H9 (cell line): ENCODE measurements around the gene ZSWIM5. TPM values are rescaled to one million over a fixed set of nuclear protein-coding genes. Genes with fewer than 3 reads are reported as not detected.

Experiments
- DNase-seq: peaks from one replicate; pipeline ENCODE4 v3.0.0-alpha.2; 2017
- H2AFZ ChIP-seq: one replicate; pipeline ENCODE4 v1.6.1; 2013; ENCODE audit warnings: mild to moderate bottlenecking, low read length, control low read depth, moderate library complexity
- H2AK5ac ChIP-seq: 2 replicates; pipeline ENCODE4 v1.6.1; 2013; ENCODE audit warnings: low read length, control low read depth, mixed read lengths; ENCODE audit not compliant: insufficient read length
- H2BK120ac ChIP-seq: one replicate; pipeline ENCODE4 v1.6.1; 2013; ENCODE audit warnings: low read depth, mild to moderate bottlenecking, low read length, control low read depth, inconsistent platforms; ENCODE audit not compliant: poor library complexity, severe bottlenecking
- H2BK12ac ChIP-seq: 2 replicates; pipeline ENCODE4 v1.6.1; 2013; ENCODE audit warnings: low read length, control low read depth, mixed read lengths, low read depth; ENCODE audit not compliant: insufficient read length
- H2BK15ac ChIP-seq: 2 replicates; pipeline ENCODE4 v1.6.1; 2013; ENCODE audit warnings: low read depth, low read length, control low read depth
- H2BK20ac ChIP-seq: one replicate; pipeline ENCODE4 v1.6.1; 2013; ENCODE audit warnings: low read depth, mild to moderate bottlenecking, low read length, control low read depth, inconsistent platforms; ENCODE audit not compliant: poor library complexity, severe bottlenecking
- H2BK5ac ChIP-seq: 2 replicates; pipeline ENCODE4 v1.6.1; 2013; ENCODE audit warnings: low read length, control low read depth, mixed read lengths; ENCODE audit not compliant: insufficient read length
- H3K14ac ChIP-seq: 2 replicates; pipeline ENCODE4 v1.6.1; 2013; ENCODE audit warnings: low read length, control low read depth; ENCODE audit not compliant: insufficient read depth
- H3K18ac ChIP-seq: 2 replicates; pipeline ENCODE4 v1.6.1; 2013; ENCODE audit warnings: low read depth, mild to moderate bottlenecking, mixed read lengths, low read length, control low read depth; ENCODE audit not compliant: insufficient read length
- H3K23ac ChIP-seq: 2 replicates; pipeline ENCODE4 v1.6.1; 2013; ENCODE audit warnings: low read length, control low read depth, mixed read lengths, low read depth; ENCODE audit not compliant: insufficient read length
- H3K23me2 ChIP-seq: 2 replicates; pipeline ENCODE4 v1.6.1; 2013; ENCODE audit warnings: low read depth, mild to moderate bottlenecking, mixed read lengths, low read length, control low read depth; ENCODE audit not compliant: insufficient read length, poor library complexity, severe bottlenecking
- H3K27ac ChIP-seq: 2 replicates; pipeline ENCODE4 v1.5.1; 2013; ENCODE audit warnings: low read length, control low read depth, mixed read lengths, low read depth; ENCODE audit not compliant: insufficient read length
- H3K27me3 ChIP-seq: 2 replicates; pipeline ENCODE4 v1.6.1; 2013; ENCODE audit warnings: low read length, control low read depth, inconsistent platforms; ENCODE audit not compliant: insufficient read depth
- H3K4ac ChIP-seq: 2 replicates; pipeline ENCODE4 v1.6.1; 2013; ENCODE audit warnings: low read depth, mild to moderate bottlenecking, control low read depth, inconsistent platforms, low read length, moderate library complexity
- H3K4me1 ChIP-seq: 2 replicates; pipeline ENCODE4 v1.6.1; 2013; ENCODE audit warnings: low read length, control low read depth, inconsistent platforms; ENCODE audit not compliant: insufficient read depth
- H3K4me2 ChIP-seq: 2 replicates; pipeline ENCODE4 v1.6.1; 2013; ENCODE audit warnings: low read length, control low read depth, mixed read lengths; ENCODE audit not compliant: insufficient read length, insufficient read depth
- H3K56ac ChIP-seq: 2 replicates; pipeline ENCODE4 v1.6.1; 2013; ENCODE audit warnings: low read depth, mild to moderate bottlenecking, mixed read lengths, low read length, control low read depth; ENCODE audit not compliant: insufficient read length
- H3K79me1 ChIP-seq: 2 replicates; pipeline ENCODE4 v1.6.1; 2013; ENCODE audit warnings: low read depth, mild to moderate bottlenecking, moderate library complexity, low read length, control low read depth, inconsistent platforms; ENCODE audit not compliant: insufficient read depth, poor library complexity, severe bottlenecking
- H3K79me2 ChIP-seq: 2 replicates; pipeline ENCODE4 v1.6.1; 2013; ENCODE audit warnings: low read length, control low read depth, inconsistent platforms; ENCODE audit not compliant: insufficient read depth
- H3K9ac ChIP-seq: 2 replicates; pipeline ENCODE4 v1.6.1; 2013; ENCODE audit warnings: low read length, control low read depth, mixed read lengths; ENCODE audit not compliant: insufficient read length; ENCODE audit errors: extremely low read depth
- H3K9me3 ChIP-seq: one replicate; pipeline ENCODE4 v1.6.1; 2013; ENCODE audit warnings: low read depth, low read length, inconsistent platforms; ENCODE audit not compliant: control insufficient read depth
- H3T11ph ChIP-seq: one replicate; pipeline ENCODE4 v1.6.1; 2013; ENCODE audit warnings: mild to moderate bottlenecking, low read length, control low read depth, inconsistent platforms
- H4K20me1 ChIP-seq: one replicate; pipeline ENCODE4 v1.6.1; 2013; ENCODE audit not compliant: control insufficient read depth, insufficient read length, insufficient read depth
- H4K5ac ChIP-seq: 2 replicates; pipeline ENCODE4 v1.6.1; 2013; ENCODE audit warnings: low read depth, mild to moderate bottlenecking, mixed read lengths, low read length, control low read depth; ENCODE audit not compliant: insufficient read length
- H4K8ac ChIP-seq: replicated peaks from 2 replicates; pipeline ENCODE4 v1.6.1; 2013; ENCODE audit warnings: low read length, control low read depth, mixed read lengths, low read depth; ENCODE audit not compliant: insufficient read length
- H4K91ac ChIP-seq: 2 replicates; pipeline ENCODE4 v1.6.1; 2013; ENCODE audit warnings: low read depth, mild to moderate bottlenecking, moderate library complexity, mixed read lengths, low read length, control low read depth; ENCODE audit not compliant: insufficient read length
- H3K27ac Mint-ChIP-seq, 3 experiments: 2 replicates in 2 of 3; 3 replicates in 1 of 3; pipeline ENCODE4 v1.8.0; 2020 to 2021; ENCODE audit warnings: mixed read lengths in 3 of 3, mild to moderate bottlenecking in 1 of 3, moderate library complexity in 1 of 3
- H3K27me3 Mint-ChIP-seq: 2 replicates; pipeline ENCODE4 v1.8.0; 2021; ENCODE audit warnings: low read depth, mild to moderate bottlenecking, moderate library complexity, mixed read lengths
- H3K36me3 Mint-ChIP-seq, 3 experiments: 2 replicates in 2 of 3; 3 replicates in 1 of 3; pipeline ENCODE4 v1.8.0; 2020 to 2021; ENCODE audit warnings: low read depth in 3 of 3, mixed read lengths in 3 of 3; ENCODE audit not compliant: insufficient read depth in 1 of 3
- H3K4me1 Mint-ChIP-seq, 2 experiments: 2 replicates each; pipeline ENCODE4 v1.8.0; 2020; ENCODE audit warnings: mixed read lengths in 2 of 2
- H3K4me3 Mint-ChIP-seq, 2 experiments: 2 replicates in 1 of 2; 3 replicates in 1 of 2; pipeline ENCODE4 v1.8.0; 2020 to 2021; ENCODE audit warnings: mild to moderate bottlenecking in 2 of 2, mixed read lengths in 2 of 2, moderate library complexity in 1 of 2
- H3K9me3 Mint-ChIP-seq, 2 experiments: 2 replicates in 1 of 2; 3 replicates in 1 of 2; pipeline ENCODE4 v1.8.0; 2020; ENCODE audit warnings: mild to moderate bottlenecking in 2 of 2, mixed read lengths in 2 of 2, moderate library complexity in 1 of 2
- CTCF ChIP-seq: fragments of 200-600 bp; sonication (generic); conservative IDR thresholded peaks from 3 replicates; pipeline ENCODE4 v1.8.0; 2021; ENCODE audit warnings: antibody characterized with exemption, mild to moderate bottlenecking
- WGBS: extraction: QIAGEN DNeasy Blood & Tissue Kit; methylation state at CpG from one replicate; pipeline ENCODE4 v1.1.7; 2013; ENCODE audit warnings: missing lambda C conversion rate, low lambda C conversion rate, mixed read lengths; ENCODE audit not compliant: insufficient read length; ENCODE audit errors: extremely low coverage; 5-methylcytosine and 5-hydroxymethylcytosine counted together
- total RNA-seq: library from RNA; stranded (reverse); gene quantifications from 2 replicates; pipeline ENCODE4 v1.2.1, GENCODE V29; 2021

ZSWIM5 gene
- total RNA-seq, 1 experiment from 2014 or later, result 3.5 TPM

GRCh38 chr1:45059829-45060228 is 146.6 kb downstream of the ZSWIM5 start:
- Histone ChIP-seq H4K8ac (no peak overlapping the region), H2AFZ (no peak overlapping the region), H3T11ph (no peak overlapping the region), H2BK15ac (no peak overlapping the region), H3K9me3 (no peaks in the 10 kb centered on the region), H3K18ac (no peak overlapping the region), H2BK120ac (no peak overlapping the region), H4K20me1 (no peaks in the 10 kb centered on the region), H4K91ac (no peak overlapping the region), H3K23me2 (no peaks in the 10 kb centered on the region), H2AK5ac (no peak overlapping the region), H3K4me2 (no peak overlapping the region), H2BK20ac (no peak overlapping the region), H2BK5ac (no peak overlapping the region), H2BK12ac (no peak overlapping the region), H3K27me3 (no peaks in the 10 kb centered on the region), H3K9ac (no peak overlapping the region), H3K23ac (no peak overlapping the region), H4K5ac (no peak overlapping the region), H3K56ac (no peak overlapping the region), H3K27ac (no peak overlapping the region), H3K79me2 (no peaks in the 10 kb centered on the region), H3K4ac (no peak overlapping the region), H3K14ac (no peak overlapping the region), H3K79me1 (no peaks in the 10 kb centered on the region), H3K4me1 (no peaks in the 10 kb centered on the region)
- no peaks in the 10 kb centered on the region for H3K27me3 Mint-ChIP-seq
- TF ChIP-seq CTCF, result no peak
- H3K36me3 Mint-ChIP-seq, result no peaks in the 10 kb centered on the region; a peak in 1 of 7 replicates
- DNase-seq, result no peak
- no peak overlapping the region for H3K27ac Mint-ChIP-seq
- H3K4me1 Mint-ChIP-seq, result peaks cover 7 to 8% of the 10 kb centered on the region in 2 experiments; a peak in 3 of 4 replicates
- WGBS, result no CpG with 5 or more reads among the region's 2 CpGs
- H3K4me3 Mint-ChIP-seq, result no peak overlapping the region
- H3K9me3 Mint-ChIP-seq, result no peaks in the 10 kb centered on the region
